HepG2 (cell line): ENCODE measurements around the gene JMJD6. TPM values are rescaled to one million over a fixed set of nuclear protein-coding genes. Genes with fewer than 3 reads are reported as not detected.

Source experiments
- ADNP ChIP-seq: sonication (generic); formaldehyde crosslinking; IDR thresholded peaks from 2 replicates; pipeline ENCODE4 v1.4.0; 2020; ENCODE audit warnings: missing genetic modification reagents
- ATF1 ChIP-seq: IDR thresholded peaks from 2 replicates; pipeline ENCODE4 v1.6.1; 2016; ENCODE audit warnings: mild to moderate bottlenecking, control low read depth
- CC2D1A ChIP-seq: sonication (generic); formaldehyde crosslinking; IDR thresholded peaks from 2 replicates; pipeline ENCODE4 v1.8.1; 2023; ENCODE audit warnings: mild to moderate bottlenecking, missing genetic modification reagents
- CENPX ChIP-seq: sonication (generic); formaldehyde crosslinking; IDR thresholded peaks from 2 replicates; pipeline ENCODE4 v1.9.0; 2021; ENCODE audit warnings: mild to moderate bottlenecking, missing genetic modification reagents, moderate library complexity
- EZH2 ChIP-seq: conservative IDR thresholded peaks from 2 replicates; pipeline ENCODE4 v1.6.1; 2012; ENCODE audit warnings: mild to moderate bottlenecking, low read depth, low read length, moderate library complexity
- GATAD2A ChIP-seq: IDR thresholded peaks from 2 replicates; pipeline ENCODE4 v1.6.1; 2016
- HDAC6 ChIP-seq: fragments of 200-600 bp; sonication (generic); IDR thresholded peaks from 2 replicates; pipeline ENCODE4 v1.7.0; 2017; ENCODE audit warnings: mild to moderate bottlenecking, antibody characterized with exemption, low read length, low read depth
- IKZF1 ChIP-seq: fragments of 450-650 bp; IDR thresholded peaks from 2 replicates; pipeline ENCODE4 v1.7.1; 2016
- ISX ChIP-seq: sonication (generic); formaldehyde crosslinking; conservative IDR thresholded peaks from 2 replicates; pipeline ENCODE4 v1.5.0; 2020; ENCODE audit warnings: missing genetic modification reagents
- KAT8 ChIP-seq: IDR thresholded peaks from 2 replicates; pipeline ENCODE4 v1.6.1; 2016; ENCODE audit warnings: missing genetic modification reagents, missing compliant biosample characterization
- KLF11 ChIP-seq: IDR thresholded peaks from 2 replicates; pipeline ENCODE4 v1.6.1; 2016; ENCODE audit warnings: missing compliant biosample characterization
- NFE2L1 ChIP-seq: sonication (generic); formaldehyde crosslinking; IDR thresholded peaks from 2 replicates; pipeline ENCODE4 v1.4.0; 2020; ENCODE audit warnings: missing genetic modification reagents, mild to moderate bottlenecking, borderline replicate concordance
- PCBP1 ChIP-seq: fragments of 200-400 bp; formaldehyde crosslinking; IDR thresholded peaks from 2 replicates; pipeline ENCODE4 v1.6.1; 2017; ENCODE audit warnings: mild to moderate bottlenecking, low read depth, low read length, borderline replicate concordance
- SCMH1 ChIP-seq: sonication (generic); formaldehyde crosslinking; IDR thresholded peaks from 2 replicates; pipeline ENCODE4 v1.9.0; 2021; ENCODE audit warnings: missing genetic modification reagents, mild to moderate bottlenecking, borderline replicate concordance
- SP140L ChIP-seq: sonication (generic); formaldehyde crosslinking; IDR thresholded peaks from 2 replicates; pipeline ENCODE4 v1.4.0; 2020; ENCODE audit warnings: missing genetic modification reagents, borderline replicate concordance
- ZKSCAN8 ChIP-seq: IDR thresholded peaks from 2 replicates; pipeline ENCODE4 v1.6.1; 2016; ENCODE audit warnings: borderline replicate concordance, missing genetic modification reagents, missing compliant biosample characterization
- ZNF136 ChIP-seq: sonication (generic); formaldehyde crosslinking; IDR thresholded peaks from 2 replicates; pipeline ENCODE4 v1.8.1; 2022; ENCODE audit warnings: low read depth, mild to moderate bottlenecking, moderate library complexity, missing genetic modification reagents
- ZNF138 ChIP-seq: sonication (generic); formaldehyde crosslinking; IDR thresholded peaks from 2 replicates; pipeline ENCODE4 v1.5.0; 2020; ENCODE audit warnings: mild to moderate bottlenecking, low read depth, missing genetic modification reagents
- ZNF326 ChIP-seq: sonication (generic); formaldehyde crosslinking; IDR thresholded peaks from 2 replicates; pipeline ENCODE4 v1.4.0; 2020; ENCODE audit warnings: missing genetic modification reagents, borderline replicate concordance
- ZNF619 ChIP-seq: sonication (generic); formaldehyde crosslinking; IDR thresholded peaks from 2 replicates; pipeline ENCODE4 v1.4.0; 2020; ENCODE audit warnings: mild to moderate bottlenecking, missing genetic modification reagents
- ZNF775 ChIP-seq: sonication (generic); formaldehyde crosslinking; IDR thresholded peaks from 2 replicates; pipeline ENCODE4 v1.4.0; 2020; ENCODE audit warnings: missing genetic modification reagents, mild to moderate bottlenecking, moderate library complexity, borderline replicate concordance
- ZZZ3 ChIP-seq: sonication (generic); formaldehyde crosslinking; IDR thresholded peaks from 2 replicates; pipeline ENCODE4 v1.4.0; 2020; ENCODE audit warnings: missing genetic modification reagents, mild to moderate bottlenecking, borderline replicate concordance
- polyA plus RNA-seq, 8 experiments: library from polyadenylated mRNA; depleted of rRNA in 3 of 8; stranded (reverse) in 7 of 8; unstranded in 1 of 8; fragments of >200 nt; fragmentation: Illumina TruSeq in 4 of 8; extraction: Trizol in 4 of 8; gene quantifications; 2 replicates each; pipeline versions ENCODE4 v1.2.1 to v1.2.3, GENCODE V29; 2011 to 2016; ENCODE audit warnings: low read depth in 4 of 8, missing spikeins in 1 of 8, mixed read lengths in 1 of 8; ENCODE audit not compliant: insufficient read depth in 1 of 8
- total RNA-seq, 5 experiments: library from RNA; depleted of rRNA; stranded (reverse); fragments of >200 nt; fragmentation: Illumina TruSeq; extraction: Trizol; gene quantifications; 2 replicates each; pipeline ENCODE4 v1.2.3, GENCODE V29; 2016; ENCODE audit warnings: low read depth in 1 of 5
- TF ChIP-seq, protein P1 (sequence below): sonication (generic); formaldehyde crosslinking; IDR thresholded peaks from 2 replicates; pipeline ENCODE4 v1.5.1; 2020; ENCODE audit warnings: missing genetic modification reagents, mild to moderate bottlenecking, borderline replicate concordance
- TF ChIP-seq, protein P2 (sequence below): sonication (generic); formaldehyde crosslinking; IDR thresholded peaks from 2 replicates; pipeline ENCODE4 v1.4.0; 2020; ENCODE audit warnings: missing genetic modification reagents
- TF ChIP-seq, protein P3 (sequence below): sonication (generic); formaldehyde crosslinking; IDR thresholded peaks from 2 replicates; pipeline ENCODE4 v1.4.0; 2020; ENCODE audit warnings: missing genetic modification reagents
- TF ChIP-seq, protein P4 (sequence below): sonication (generic); formaldehyde crosslinking; IDR thresholded peaks from 2 replicates; pipeline ENCODE4 v1.4.0; 2020; ENCODE audit warnings: missing genetic modification reagents

The JMJD6 gene
- total and polyA plus RNA-seq, 2 of the 13 experiments (the other 11 are each of a cell fraction or from before 2014, with no cell fraction given) = 33.6 to 41.0 TPM

DNA sequence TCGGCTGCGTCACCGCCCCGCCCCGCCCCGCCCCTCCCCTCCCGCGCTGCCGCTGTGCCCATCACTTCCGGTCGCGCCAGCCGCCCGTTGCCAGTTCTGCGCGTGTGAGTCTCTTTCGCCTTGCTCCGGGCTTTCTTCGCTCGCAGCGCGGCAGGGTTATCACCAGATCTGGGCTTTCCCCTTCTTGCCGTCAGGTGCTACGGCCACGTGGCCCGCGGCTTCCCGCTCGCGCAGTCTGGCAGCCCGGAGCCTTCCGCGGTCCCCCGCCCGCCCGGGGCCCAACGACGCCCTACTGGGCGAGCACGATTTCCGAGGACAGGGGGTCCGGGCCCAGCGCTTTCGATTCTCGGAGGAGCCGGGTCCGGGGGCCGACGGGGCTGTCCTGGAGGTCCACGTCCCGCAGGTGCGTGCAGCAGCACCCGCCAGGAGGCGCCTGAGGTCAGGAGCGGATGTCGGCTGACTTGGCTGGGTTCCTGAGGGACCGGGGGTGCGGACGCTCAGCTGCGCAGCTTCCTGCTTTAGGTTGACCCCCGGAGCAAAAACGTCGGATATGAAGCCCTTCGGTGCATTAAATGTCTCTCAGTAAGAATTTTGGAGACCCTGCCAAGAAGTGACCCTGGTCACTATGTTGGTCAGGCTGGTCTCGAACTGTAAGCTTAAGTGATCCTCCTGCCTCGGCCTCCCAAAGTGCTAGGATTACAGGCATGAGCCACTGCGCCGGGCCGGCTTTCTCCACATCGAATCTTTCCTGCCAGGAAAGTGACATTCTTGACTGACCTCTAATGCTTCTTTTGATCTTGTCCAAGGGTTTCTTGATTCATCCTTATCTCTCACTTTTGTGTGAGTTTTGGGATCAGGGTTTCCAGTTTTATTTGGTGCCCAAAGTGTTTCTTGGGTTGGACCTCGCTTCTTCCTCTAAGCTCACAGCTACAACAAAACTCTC, 641 bp upstream of the JMJD6 start, which contains the start of gene METTL23 (continued):
- TF ChIP-seq, protein P1, sequence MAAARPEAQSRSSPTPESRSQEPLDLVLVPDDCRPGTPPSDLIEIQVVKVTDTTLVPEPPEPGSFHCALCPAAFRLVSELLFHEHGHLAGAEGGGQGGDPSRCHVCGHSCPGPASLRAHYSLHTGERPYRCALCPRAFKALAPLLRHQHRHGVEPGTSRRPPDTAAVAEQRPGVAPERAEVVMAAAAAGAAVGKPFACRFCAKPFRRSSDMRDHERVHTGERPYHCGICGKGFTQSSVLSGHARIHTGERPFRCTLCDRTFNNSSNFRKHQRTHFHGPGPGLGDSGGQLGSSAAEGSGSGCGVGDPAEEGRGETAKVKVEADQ = no peak
- TF ChIP-seq PCBP1 (no peak), ZNF138 (CRISPR knock-in tag) (no peak; the same call in 1 of the 2 replicates), NFE2L1 (CRISPR knock-in tag) (peak; percentile 74; the same call in 1 of the 2 replicates), ADNP (no peak), ATF1 (CRISPR knock-in tag) (no peak), KAT8 (CRISPR knock-in tag) (peak; percentile 66), ISX (CRISPR knock-in tag) (no peak), SCMH1 (CRISPR knock-in tag) (no peak), ZNF136 (CRISPR knock-in tag) (no peak; the same call in 1 of the 2 replicates), GATAD2A (CRISPR knock-in tag) (no peak), ZNF326 (CRISPR knock-in tag) (no peak), IKZF1 (no peak), CC2D1A (CRISPR knock-in tag) (0 out of 2 replicates have a peak, but pooled peaks have one; percentile 16), CENPX (no peak), KLF11 (peak; percentile 48), ZKSCAN8 (CRISPR knock-in tag) (0 out of 2 replicates have a peak, but pooled peaks have one; percentile 12), ZNF619 (peak; percentile 66; the same call in 1 of the 2 replicates), ZZZ3 (CRISPR knock-in tag) (no peak), HDAC6 (no peak), SP140L (CRISPR knock-in tag) (peak; percentile 13; the same call in 1 of the 2 replicates), ZNF775 (CRISPR knock-in tag) (peak; percentile 55; the same call in 1 of the 2 replicates), EZH2 (no peak)
- TF ChIP-seq, protein P2, sequence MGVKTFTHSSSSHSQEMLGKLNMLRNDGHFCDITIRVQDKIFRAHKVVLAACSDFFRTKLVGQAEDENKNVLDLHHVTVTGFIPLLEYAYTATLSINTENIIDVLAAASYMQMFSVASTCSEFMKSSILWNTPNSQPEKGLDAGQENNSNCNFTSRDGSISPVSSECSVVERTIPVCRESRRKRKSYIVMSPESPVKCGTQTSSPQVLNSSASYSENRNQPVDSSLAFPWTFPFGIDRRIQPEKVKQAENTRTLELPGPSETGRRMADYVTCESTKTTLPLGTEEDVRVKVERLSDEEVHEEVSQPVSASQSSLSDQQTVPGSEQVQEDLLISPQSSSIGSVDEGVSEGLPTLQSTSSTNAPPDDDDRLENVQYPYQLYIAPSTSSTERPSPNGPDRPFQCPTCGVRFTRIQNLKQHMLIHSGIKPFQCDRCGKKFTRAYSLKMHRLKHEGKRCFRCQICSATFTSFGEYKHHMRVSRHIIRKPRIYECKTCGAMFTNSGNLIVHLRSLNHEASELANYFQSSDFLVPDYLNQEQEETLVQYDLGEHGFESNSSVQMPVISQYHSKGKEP (CRISPR knock-in tag) = no peak
- TF ChIP-seq, protein P3, sequence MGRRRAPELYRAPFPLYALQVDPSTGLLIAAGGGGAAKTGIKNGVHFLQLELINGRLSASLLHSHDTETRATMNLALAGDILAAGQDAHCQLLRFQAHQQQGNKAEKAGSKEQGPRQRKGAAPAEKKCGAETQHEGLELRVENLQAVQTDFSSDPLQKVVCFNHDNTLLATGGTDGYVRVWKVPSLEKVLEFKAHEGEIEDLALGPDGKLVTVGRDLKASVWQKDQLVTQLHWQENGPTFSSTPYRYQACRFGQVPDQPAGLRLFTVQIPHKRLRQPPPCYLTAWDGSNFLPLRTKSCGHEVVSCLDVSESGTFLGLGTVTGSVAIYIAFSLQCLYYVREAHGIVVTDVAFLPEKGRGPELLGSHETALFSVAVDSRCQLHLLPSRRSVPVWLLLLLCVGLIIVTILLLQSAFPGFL (CRISPR knock-in tag) = peak; percentile 37; the same call in 1 of the 2 replicates
- TF ChIP-seq, protein P4, sequence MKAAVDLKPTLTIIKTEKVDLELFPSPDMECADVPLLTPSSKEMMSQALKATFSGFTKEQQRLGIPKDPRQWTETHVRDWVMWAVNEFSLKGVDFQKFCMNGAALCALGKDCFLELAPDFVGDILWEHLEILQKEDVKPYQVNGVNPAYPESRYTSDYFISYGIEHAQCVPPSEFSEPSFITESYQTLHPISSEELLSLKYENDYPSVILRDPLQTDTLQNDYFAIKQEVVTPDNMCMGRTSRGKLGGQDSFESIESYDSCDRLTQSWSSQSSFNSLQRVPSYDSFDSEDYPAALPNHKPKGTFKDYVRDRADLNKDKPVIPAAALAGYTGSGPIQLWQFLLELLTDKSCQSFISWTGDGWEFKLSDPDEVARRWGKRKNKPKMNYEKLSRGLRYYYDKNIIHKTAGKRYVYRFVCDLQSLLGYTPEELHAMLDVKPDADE (CRISPR knock-in tag) = no peak
